GM12892 (cell line): ENCODE measurements around the gene SMIM22.

ENCODE experiments used
- POLR2A ChIP-seq: IDR thresholded peaks from 2 replicates; pipeline ENCODE4 v1.6.1; 2011; ENCODE audit warnings: low read depth, low read length, control low read depth
- POLR2AphosphoS5 ChIP-seq: IDR thresholded peaks from 2 replicates; pipeline ENCODE4 v1.6.1; 2011; ENCODE audit warnings: low read depth, low read length, control low read depth
- TAF1 ChIP-seq: IDR thresholded peaks from 2 replicates; pipeline ENCODE4 v1.6.1; 2011; ENCODE audit warnings: low read depth, mild to moderate bottlenecking, control low read depth, low read length, borderline replicate concordance

GRCh38 chr16:4803898-4804762 lies 9.0 kb downstream of the SMIM22 start:
- TF ChIP-seq POLR2AphosphoS5 (no peak), POLR2A (no peak), TAF1 (no peak)
